Endothelial cell of umbilical vein (primary cell): ENCODE results near the gene THSD7A. TPM values are rescaled to one million over a fixed set of nuclear protein-coding genes. Genes with fewer than 3 reads are reported as not detected.

Experiments used
- BruUV-seq: library from RNA; stranded (reverse); fragments of 400-500 nt; replicated peaks from 2 replicates; lab custom pipeline; 2021; lab: Mats Ljungman, UMichigan
- CTCF ChIA-PET: fragments of 300-600, 350-600 bp; sonication (Branson Sonifier 250); formaldehyde crosslinking; loops from one replicate; lab custom pipeline; 2021; ENCODE audit warnings: antibody characterized with exemption, inconsistent platforms; lab: Charles Lee
- POLR2A ChIA-PET: fragments of 300-600, 350-600 bp; sonication (Branson Sonifier 250); formaldehyde crosslinking; loops from one replicate; lab custom pipeline; 2021; ENCODE audit warnings: antibody characterized with exemption, inconsistent platforms; lab: Charles Lee
- DNase-seq: peaks from one replicate; pipeline ENCODE4 v3.0.0-alpha.2; 2011; ENCODE audit warnings: low read depth, low spot score
- FAIRE-seq: peaks from 2 replicates; lab custom pipeline; 2011; peaks lifted over from hg19 to GRCh38; lab: Jason Lieb, UNC
- H2AFZ ChIP-seq: 2 replicates; pipeline ENCODE4 v1.6.0; 2012; ENCODE audit warnings: low read depth, low read length, control low read depth, inconsistent platforms
- H3K27ac ChIP-seq: 2 replicates; pipeline ENCODE4 v1.5.1; 2011; ENCODE audit warnings: low read depth, mild to moderate bottlenecking, control low read depth, low read length, moderate library complexity; ENCODE audit not compliant: insufficient read depth
- H3K27me3 ChIP-seq, 2 experiments: 2 replicates each; pipeline versions ENCODE4 v1.6.0 to v1.6.1; 2011; ENCODE audit warnings: low read length in 2 of 2, mixed read lengths in 1 of 2; ENCODE audit not compliant: control insufficient read depth in 2 of 2, insufficient read depth in 2 of 2
- H3K36me3 ChIP-seq, 2 experiments: 2 replicates in 1 of 2; 3 replicates in 1 of 2; pipeline ENCODE4 v1.5.1; 2011; ENCODE audit warnings: low read length in 2 of 2, mild to moderate bottlenecking in 1 of 2, moderate library complexity in 1 of 2; ENCODE audit not compliant: control insufficient read depth in 2 of 2, insufficient read depth in 2 of 2; ENCODE audit errors: extremely low read depth in 1 of 2
- H3K4me1 ChIP-seq: 3 replicates; pipeline ENCODE4 v1.5.1; 2011; ENCODE audit warnings: mild to moderate bottlenecking, low read length; ENCODE audit not compliant: control insufficient read depth, insufficient read depth; ENCODE audit errors: extremely low read depth
- H3K4me2 ChIP-seq: 2 replicates; pipeline ENCODE4 v1.6.1; 2011; ENCODE audit warnings: low read length, control low read depth, mixed read lengths; ENCODE audit not compliant: insufficient read depth
- H3K4me3 ChIP-seq, 3 experiments: fragments of 200-600 bp in 1 of 3; sonication (generic), shearing (Covaris generic) in 1 of 3; replicated peaks in 1 of 3; 2 replicates each; pipeline ENCODE4 v1.5.1; 2011 to 2016; ENCODE audit warnings: control low read depth in 3 of 3, low read length in 3 of 3, mild to moderate bottlenecking in 2 of 3, inconsistent platforms in 1 of 3, low read depth in 1 of 3, moderate library complexity in 1 of 3; ENCODE audit not compliant: insufficient read depth in 1 of 3
- H3K79me2 ChIP-seq: 2 replicates; pipeline ENCODE4 v1.6.0; 2012; ENCODE audit warnings: low read length, inconsistent platforms; ENCODE audit not compliant: control insufficient read depth, insufficient read depth
- H3K9ac ChIP-seq: replicated peaks from 2 replicates; pipeline ENCODE3; 2011; ENCODE audit warnings: low read length, control low read depth; ENCODE audit not compliant: insufficient read depth; ENCODE audit errors: extremely low read depth
- H3K9me1 ChIP-seq: replicated peaks from 3 replicates; pipeline ENCODE4 v1.6.0; 2011; ENCODE audit warnings: mild to moderate bottlenecking, low read length; ENCODE audit not compliant: control insufficient read depth, insufficient read depth; ENCODE audit errors: extremely low read depth
- H3K9me3 ChIP-seq: replicated peaks from 2 replicates; pipeline ENCODE4 v1.5.1; 2012; ENCODE audit warnings: low read length, inconsistent platforms; ENCODE audit not compliant: control insufficient read depth, insufficient read depth
- H4K20me1 ChIP-seq: replicated peaks from 2 replicates; pipeline ENCODE3; 2011; ENCODE audit warnings: mild to moderate bottlenecking, low read length; ENCODE audit not compliant: control insufficient read depth, insufficient read depth; ENCODE audit errors: extremely low read depth
- CTCF ChIP-seq, 2 donors: IDR thresholded peaks; 1 replicate in 1 of 2; 2 replicates in 1 of 2; pipeline ENCODE4 v1.5.1; 2011; ENCODE audit warnings: low read length in 2 of 2, mild to moderate bottlenecking in 2 of 2, moderate library complexity in 2 of 2, control low read depth in 1 of 2, inconsistent platforms in 1 of 2, low read depth in 1 of 2; ENCODE audit not compliant: insufficient read depth in 1 of 2; ENCODE audit errors: extremely low read depth in 1 of 2
- EZH2 ChIP-seq: IDR thresholded peaks from 2 replicates; pipeline ENCODE4 v1.6.1; 2012; ENCODE audit warnings: borderline replicate concordance, low read depth, mild to moderate bottlenecking, moderate library complexity, low read length, inconsistent platforms; ENCODE audit not compliant: severe bottlenecking
- JUN ChIP-seq: IDR thresholded peaks from 2 replicates; pipeline ENCODE4 v1.6.1; 2011; ENCODE audit warnings: borderline replicate concordance, low read depth; ENCODE audit not compliant: insufficient read length, insufficient read depth
- MYC ChIP-seq: IDR thresholded peaks from one replicate; pipeline ENCODE4 v1.6.1; 2011; ENCODE audit warnings: mild to moderate bottlenecking, low read depth, low read length
- POLR2A ChIP-seq: IDR thresholded peaks from 2 replicates; pipeline ENCODE4 v1.6.1; 2012; ENCODE audit warnings: low read depth, mild to moderate bottlenecking, control low read depth, low read length
- dilution Hi-C: fragments of 300-500 bp; cut with MboI; formaldehyde crosslinking; loops from one replicate; pipeline ENCODE4 v1.15.0; 2019; ENCODE audit warnings: low sequenced_read_pairs; ENCODE audit not compliant: extremely low pct_ligation_motif_present
- intact Hi-C: fragments of 100-400 bp; cut with micrococcal nuclease; formaldehyde crosslinking; loops from one replicate; pipeline ENCODE4 v1.10.0; 2022
- polyA plus RNA-seq, 4 experiments: library from polyadenylated mRNA; depleted of rRNA in 3 of 4; stranded (reverse) in 3 of 4; unstranded in 1 of 4; fragments of >200 nt; gene quantifications; 2 replicates each; pipeline versions ENCODE4 v1.2.1 to v1.2.3, GENCODE V29; 2011 to 2012; ENCODE audit warnings: missing spikeins in 1 of 4
- total RNA-seq: library from RNA; stranded (reverse); gene quantifications from 2 replicates; pipeline ENCODE4 v1.2.3, GENCODE V29; 2021

Gene THSD7A
- total and polyA plus RNA-seq, 2 donors (not counting 3 experiments of a cell fraction or from before 2014, with no cell fraction given): 3.3 to 12.7 TPM

GRCh38 chr7:11726001-11726793, 105.8 kb downstream of the THSD7A start:
- no peaks in the 10 kb centered on the region for H4K20me1 ChIP-seq
- H3K27ac ChIP-seq: no peak overlapping the region
- no peaks in the 10 kb centered on the region for H3K79me2 ChIP-seq
- CTCF ChIA-PET: no interaction called here
- H3K36me3 ChIP-seq: no peaks in the 10 kb centered on the region
- POLR2A ChIA-PET: no interaction called here
- H3K4me3 ChIP-seq: no peak overlapping the region
- BruUV-seq: no TSS peak
- H2AFZ ChIP-seq: no peak overlapping the region
- H3K9me3 ChIP-seq: no peaks in the 10 kb centered on the region
- no peaks in the 10 kb centered on the region for H3K9me1 ChIP-seq
- no peak for TF ChIP-seq JUN
- TF ChIP-seq POLR2A: no peak
- no peak for TF ChIP-seq EZH2
- no peak for TF ChIP-seq CTCF (IDR thresholded peaks at IDR 0.05; ENCODE audit: extremely low read depth in 1 of 2, insufficient read depth in 1 of 2, low read depth in 1 of 2, low read length in 2 of 2)
- no peak for TF ChIP-seq MYC
- H3K4me1 ChIP-seq: no peaks in the 10 kb centered on the region
- intact Hi-C loops: no loop called here
- no peak for FAIRE-seq
- no peak overlapping the region for H3K4me2 ChIP-seq
- dilution Hi-C loops: no loop called here
- H3K9ac ChIP-seq: no peak overlapping the region
- H3K27me3 ChIP-seq: no peaks in the 10 kb centered on the region
- no peak for DNase-seq
